GM11168 (cell line): ENCODE data around the gene RASGEF1C.

Experiments used
- in situ Hi-C: fragments of 300-500 bp; cut with MboI; formaldehyde crosslinking; loops from one replicate; pipeline ENCODE4 v1.12.0; 2022; ENCODE audit warnings: low sequenced_read_pairs; ENCODE audit not compliant: unreplicated experiment

The RASGEF1C gene

GRCh38 chr5:180209137-180209581 is at the start of gene RASGEF1C:
Gene RASGEF1C, minus strand, starts transcription at chr5:180209211. Its CDS starts 71,159 bp downstream, at chr5:180138052.
- in situ Hi-C loops = no loop called here

GRCh38 chr5:180253036-180253824 is 44.2 kb upstream of the RASGEF1C start:
- in situ Hi-C loops = no loop called here

GRCh38 chr5:180251887-180252286 is 42.9 kb upstream of the RASGEF1C start:
- in situ Hi-C loops = no loop called here

DNA sequence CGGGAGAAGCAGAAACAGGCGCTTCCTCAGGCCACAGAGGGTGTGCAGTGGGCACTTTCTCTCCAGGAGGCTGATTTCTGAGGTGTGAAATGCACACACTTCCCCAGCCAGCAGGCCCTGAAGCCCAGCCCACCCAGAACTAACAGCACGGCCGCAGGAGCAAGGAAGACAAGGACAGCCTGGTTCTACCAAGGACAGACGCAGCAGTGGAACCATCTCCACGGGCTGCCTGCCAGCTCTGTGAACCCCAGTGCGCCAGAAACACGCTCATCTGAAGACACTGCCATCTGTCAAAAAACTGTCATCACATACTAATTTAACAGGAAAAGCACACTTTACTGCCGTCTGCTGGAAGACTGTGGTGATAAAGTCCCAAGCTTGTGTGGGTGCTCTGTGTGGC is 42.1 kb upstream of the RASGEF1C start:
- in situ Hi-C loops = no loop called here

GRCh38 chr5:180250329-180250728 is 41.3 kb upstream of the RASGEF1C start:
- in situ Hi-C loops = no loop called here

- in situ Hi-C loops = no loop called here
Measured at GRCh38 chr5:180241600-180241999, 32.6 kb upstream of the RASGEF1C start.

- in situ Hi-C loops = no loop called here
Measured at GRCh38 chr5:180238631-180239030, 29.6 kb upstream of the RASGEF1C start.

GRCh38 chr5:180235846-180236245 is 26.8 kb upstream of the RASGEF1C start:
- in situ Hi-C loops = no loop called here

- in situ Hi-C loops = no loop called here
Measured at GRCh38 chr5:180235077-180235476, 26.1 kb upstream of the RASGEF1C start.

DNA sequence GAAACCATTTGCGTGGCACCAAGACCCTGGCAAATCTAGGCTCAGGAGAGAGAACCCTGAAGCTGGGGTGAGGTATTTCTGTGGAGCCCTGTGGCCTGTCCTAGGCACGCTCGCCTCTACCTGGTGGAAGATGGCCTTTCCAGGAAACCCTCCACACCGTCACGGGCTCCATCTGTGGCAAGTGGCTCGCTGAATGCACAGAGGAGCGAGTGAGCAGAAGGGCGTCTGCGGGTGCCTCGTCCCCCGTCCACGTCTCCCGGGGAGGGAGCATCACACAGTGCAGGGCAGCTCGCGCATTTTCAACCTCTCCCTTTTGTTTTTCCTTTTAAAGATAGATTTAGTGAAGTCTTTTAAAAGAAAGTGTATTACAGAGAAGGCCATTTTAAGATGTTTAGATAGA is 25.3 kb upstream of the RASGEF1C start:
- in situ Hi-C loops = no loop called here

GRCh38 chr5:180233729-180234128 is 24.7 kb upstream of the RASGEF1C start:
- in situ Hi-C loops = no loop called here

DNA sequence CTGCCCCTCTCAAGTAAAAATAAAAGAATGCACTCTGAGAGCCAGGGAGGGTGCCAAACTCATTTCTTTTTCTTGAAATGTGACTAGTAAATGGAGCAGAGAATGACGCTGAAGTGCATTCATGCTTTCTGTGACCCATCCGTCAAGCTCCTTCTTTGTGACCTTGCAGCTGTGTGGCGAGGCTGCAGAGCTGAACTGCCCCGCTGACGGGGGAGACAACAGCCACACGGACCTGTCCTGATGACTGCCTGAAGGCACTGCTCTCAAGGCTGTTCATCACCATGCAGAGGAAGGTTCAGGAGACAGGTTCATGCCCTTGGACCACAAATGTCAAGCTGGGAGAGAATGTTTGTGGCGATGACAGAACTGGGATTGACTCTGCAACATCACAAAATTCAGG is 21.0 kb upstream of the RASGEF1C start:
- in situ Hi-C loops = no loop called here

GRCh38 chr5:180222056-180222455 is 13.0 kb upstream of the RASGEF1C start:
- in situ Hi-C loops = no loop called here

DNA sequence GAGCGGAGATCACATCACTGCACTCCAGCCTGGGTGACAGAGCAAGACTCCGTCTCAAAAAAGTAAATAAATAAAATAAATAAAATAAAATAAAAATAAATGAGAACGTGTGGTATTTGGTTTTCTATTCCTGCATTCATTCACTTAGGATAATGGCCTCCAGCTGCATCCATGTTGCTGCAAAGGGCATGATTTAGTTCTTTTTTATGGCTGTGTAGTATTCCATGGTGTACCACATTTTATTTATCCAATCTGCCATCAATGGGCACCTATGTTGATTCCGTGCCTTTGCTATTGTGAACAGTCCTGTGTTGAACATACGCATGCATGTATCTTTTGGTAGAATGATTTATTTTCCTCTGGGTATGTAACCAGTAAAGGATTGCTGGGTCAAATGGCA is 8.8 kb upstream of the RASGEF1C start:
- in situ Hi-C loops = no loop called here

DNA sequence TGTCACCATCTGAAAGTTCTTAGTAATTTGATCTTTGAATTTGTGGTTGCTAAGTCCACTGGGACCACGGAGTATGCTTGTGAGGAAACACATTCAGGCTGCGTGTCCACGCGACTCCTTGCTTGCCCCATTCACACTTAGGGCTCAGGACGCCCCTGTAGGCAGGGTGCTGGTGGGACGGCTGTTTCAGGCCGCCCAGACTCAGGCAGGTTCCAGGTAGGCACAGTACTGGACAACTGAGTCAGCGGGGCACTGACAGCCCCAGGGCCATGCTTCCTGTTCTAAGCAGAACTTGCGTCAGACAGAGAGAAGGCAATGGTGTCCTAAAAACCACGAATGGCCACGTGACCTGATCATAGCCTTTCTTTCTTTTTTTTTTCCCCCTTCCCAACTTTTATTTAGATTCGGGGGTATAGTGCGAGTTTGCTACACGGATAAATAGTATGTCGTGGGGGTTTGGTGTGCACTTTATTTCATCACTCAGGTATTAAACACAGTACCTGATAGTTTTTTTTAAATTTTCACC is 7.7 kb upstream of the RASGEF1C start:
- in situ Hi-C loops = no loop called here

- in situ Hi-C loops = no loop called here
Measured at GRCh38 chr5:180215783-180216630, 7.0 kb upstream of the RASGEF1C start.

DNA sequence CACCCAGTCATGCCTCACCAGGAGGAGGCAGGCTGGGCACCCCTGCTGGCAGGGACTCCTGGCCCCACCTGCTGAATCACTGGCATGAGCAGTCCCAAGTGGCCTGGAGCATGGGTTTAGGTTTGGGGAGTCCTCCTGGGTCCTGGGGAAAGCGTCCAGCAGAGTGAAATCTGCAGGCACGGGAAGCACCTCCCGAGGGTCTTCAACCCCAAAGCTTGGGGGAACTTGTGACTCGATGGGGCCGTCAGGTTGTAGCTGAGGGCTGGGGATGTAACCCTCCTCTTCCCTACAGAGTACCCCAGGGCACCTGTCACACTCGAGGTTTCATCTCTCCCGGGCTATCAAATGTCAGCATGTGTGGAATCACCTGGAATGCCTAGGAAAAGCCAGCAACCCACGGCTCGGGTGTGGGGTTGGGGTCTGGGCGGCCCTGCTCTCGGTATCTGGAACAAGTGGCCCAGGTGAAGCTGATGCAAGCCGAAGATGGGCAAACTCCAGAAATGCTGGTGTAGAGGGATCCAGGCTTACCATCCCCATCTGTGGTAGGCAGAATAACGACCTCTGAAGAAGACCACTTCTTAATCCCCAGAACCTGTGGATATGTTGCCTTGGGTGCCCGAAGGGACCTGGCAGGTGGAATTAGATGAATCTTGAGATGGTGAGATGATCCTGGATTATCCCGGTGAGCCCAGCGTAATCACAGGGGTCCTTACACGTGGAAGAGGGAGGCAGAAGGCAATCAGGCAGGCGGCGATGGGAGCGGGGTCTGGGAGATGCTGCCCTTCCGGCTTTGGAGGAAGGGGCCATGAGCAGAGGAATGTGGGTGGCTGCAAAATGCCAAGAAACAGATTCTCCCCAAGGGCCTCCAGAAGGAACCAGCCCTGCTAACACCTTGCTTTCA is 6.1 kb upstream of the RASGEF1C start:
- in situ Hi-C loops = no loop called here

DNA sequence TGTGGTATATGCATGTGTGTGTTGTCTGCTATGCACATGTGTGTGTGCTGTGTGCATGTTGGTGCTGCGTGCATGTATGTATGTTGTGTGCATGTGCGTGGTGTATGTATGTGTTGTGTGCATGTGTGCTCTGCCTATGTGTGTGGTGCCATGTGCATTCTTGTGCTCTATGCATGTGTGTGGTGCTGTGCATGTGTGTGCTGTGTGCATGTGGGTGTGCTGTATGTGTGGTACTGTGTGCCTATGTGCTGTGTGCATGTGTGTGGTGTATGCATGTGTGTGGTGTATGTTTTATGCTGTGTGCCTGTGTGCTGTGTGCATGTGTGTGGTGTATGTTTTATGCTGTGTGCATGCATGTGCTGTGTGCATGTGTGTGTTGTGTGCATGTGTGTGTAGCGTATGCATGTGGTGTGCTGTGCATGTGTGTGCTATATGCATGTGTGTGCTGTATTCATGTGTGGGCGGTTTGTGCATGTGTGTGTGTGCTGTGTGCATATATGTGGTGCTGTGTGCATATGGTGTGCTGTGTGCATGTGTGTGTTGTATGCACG is 4.7 kb upstream of the RASGEF1C start:
- in situ Hi-C loops = no loop called here

DNA sequence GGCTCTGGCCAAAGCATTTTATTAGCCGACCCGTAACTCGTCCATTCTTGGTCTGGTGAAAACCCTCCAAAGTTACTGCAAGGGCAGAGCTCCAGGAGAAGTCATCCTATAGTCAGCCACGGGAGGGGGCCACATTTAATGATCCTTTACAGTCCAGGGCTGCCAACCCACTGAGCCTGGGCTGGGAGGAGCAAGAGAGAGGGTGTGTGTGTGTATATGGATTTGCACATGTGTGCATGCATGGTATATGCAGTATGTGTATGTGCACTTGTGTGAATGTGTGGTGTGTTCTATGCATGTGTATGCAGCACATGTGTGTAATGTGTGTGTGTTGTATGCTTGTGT is 4.2 kb upstream of the RASGEF1C start:
- in situ Hi-C loops = no loop called here
